Endodermal cell (in vitro differentiated cells): ENCODE data around the gene SUPT3H. TPM values are rescaled to one million over a fixed set of nuclear protein-coding genes. Genes with fewer than 3 reads are reported as not detected.

ENCODE experiments used
- DNase-seq: peaks from one replicate; pipeline ENCODE4 v3.0.0-alpha.2; 2017
- H3K27ac ChIP-seq: 2 replicates; pipeline ENCODE4 v1.5.1; 2013; ENCODE audit warnings: mild to moderate bottlenecking, low read depth, low read length, moderate library complexity
- H3K27me3 ChIP-seq: 2 replicates; pipeline ENCODE4 v1.6.1; 2013; ENCODE audit warnings: mild to moderate bottlenecking, low read length, moderate library complexity; ENCODE audit not compliant: insufficient read depth, control insufficient read depth, poor library complexity, severe bottlenecking
- H3K36me3 ChIP-seq: 2 replicates; pipeline ENCODE4 v1.7.0; 2013; ENCODE audit warnings: mild to moderate bottlenecking, low read length, moderate library complexity; ENCODE audit not compliant: control insufficient read depth, insufficient read depth
- H3K4me1 ChIP-seq: one replicate; pipeline ENCODE4 v1.7.0; 2013; ENCODE audit warnings: low read length; ENCODE audit not compliant: control insufficient read depth, insufficient read depth
- H3K4me3 ChIP-seq: 2 replicates; pipeline ENCODE4 v1.5.1; 2013; ENCODE audit warnings: mild to moderate bottlenecking, low read length, moderate library complexity
- H3K9ac ChIP-seq: 2 replicates; pipeline ENCODE4 v1.6.1; 2013; ENCODE audit warnings: mild to moderate bottlenecking, low read length, moderate library complexity; ENCODE audit not compliant: poor library complexity, severe bottlenecking; ENCODE audit errors: extremely low read depth
- H3K9me3 ChIP-seq: 2 replicates; pipeline ENCODE4 v1.6.1; 2013; ENCODE audit warnings: mild to moderate bottlenecking, low read length, moderate library complexity; ENCODE audit not compliant: control insufficient read depth
- H3K27ac Mint-ChIP-seq: 2 replicates; pipeline ENCODE4 v1.8.0; 2020; ENCODE audit warnings: mixed read lengths
- H3K27me3 Mint-ChIP-seq: 2 replicates; pipeline ENCODE4 v1.8.0; 2021; ENCODE audit warnings: mild to moderate bottlenecking, mixed read lengths; ENCODE audit not compliant: insufficient read depth
- H3K36me3 Mint-ChIP-seq: 2 replicates; pipeline ENCODE4 v1.8.0; 2020; ENCODE audit warnings: low read depth, mixed read lengths
- H3K4me1 Mint-ChIP-seq: 2 replicates; pipeline ENCODE4 v1.8.0; 2020; ENCODE audit warnings: mixed read lengths
- H3K4me3 Mint-ChIP-seq: 2 replicates; pipeline ENCODE4 v1.8.0; 2020; ENCODE audit warnings: mild to moderate bottlenecking, moderate library complexity, mixed read lengths
- H3K9me3 Mint-ChIP-seq: 2 replicates; pipeline ENCODE4 v1.8.0; 2020; ENCODE audit warnings: mild to moderate bottlenecking, mixed read lengths
- WGBS, 2 experiments: methylation state at CpG; one replicate each; pipeline versions ENCODE4 v1.1.5 to v1.1.7; 2013; ENCODE audit warnings: missing lambda C conversion rate in 2 of 2, mixed read lengths in 1 of 2; ENCODE audit not compliant: insufficient coverage in 1 of 2, insufficient read length in 1 of 2; 5-methylcytosine and 5-hydroxymethylcytosine counted together
- total RNA-seq, 2 donors: library from RNA; stranded (reverse); fragmentation: NEBNext Ultra II Directional in 1 of 2; extraction: Animal tissue kit (Norgen Biotek cat#: 25700) in 1 of 2; gene quantifications; 2 replicates in 1 of 2; 3 replicates in 1 of 2; pipeline ENCODE4 v1.2.1, GENCODE V29; 2021
- TF ChIP-seq, protein P1 (sequence below): fragments of 200-600 bp; sonication (generic); conservative IDR thresholded peaks from 2 replicates; pipeline ENCODE4 v1.5.0; 2021; ENCODE audit warnings: antibody characterized with exemption, mild to moderate bottlenecking

Gene SUPT3H
- total RNA-seq, 2 donors from 2014 or later: 32.4 to 34.7 TPM

DNA sequence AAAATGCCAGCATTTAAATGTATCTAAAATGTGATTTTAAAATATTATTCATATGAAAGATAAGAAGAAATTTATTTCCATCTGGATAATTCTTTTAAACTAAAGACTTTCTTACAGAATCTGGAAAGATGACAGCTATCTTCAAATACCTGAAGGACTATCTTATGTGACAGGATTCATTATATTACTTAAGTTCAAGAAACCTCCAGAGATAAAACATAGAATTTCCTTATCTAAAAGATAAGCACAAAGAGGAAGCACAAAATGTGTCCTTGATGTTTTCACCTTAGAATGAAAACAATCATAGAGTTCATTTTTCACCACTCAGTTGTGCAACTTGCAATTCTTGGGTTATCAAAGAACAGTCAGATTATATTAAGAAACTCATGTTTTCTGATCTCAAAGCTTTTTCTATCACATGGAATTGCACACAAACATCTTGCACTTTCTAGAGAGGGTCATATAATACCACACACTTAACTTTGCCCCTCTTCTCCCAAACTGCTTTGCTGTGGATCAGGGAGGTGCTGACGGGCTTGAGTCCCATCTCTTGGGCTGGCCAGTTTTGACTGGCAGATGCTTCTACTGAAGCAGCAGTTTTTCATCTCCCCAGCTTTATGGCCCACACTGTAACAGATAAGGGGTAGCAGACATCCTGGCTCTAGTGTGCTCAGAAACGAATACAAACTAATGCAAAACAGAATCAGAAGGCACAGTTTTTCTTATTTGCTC lies 522.9 kb downstream of the SUPT3H start:
- peaks cover 9% of the 10 kb centered on the region for H3K4me1 Mint-ChIP-seq
- H3K4me1 ChIP-seq: peaks cover 4% of the 10 kb centered on the region
- no peaks in the 10 kb centered on the region for H3K27me3 Mint-ChIP-seq
- WGBS, 2 experiments: 90 to 94% methylated on average over 2 of the region's 2 CpGs
- H3K9me3 Mint-ChIP-seq: peaks cover 1% of the 10 kb centered on the region
- no peak overlapping the region for H3K4me3 ChIP-seq
- H3K27ac ChIP-seq: no peak overlapping the region
- no peaks in the 10 kb centered on the region for H3K36me3 ChIP-seq
- H3K4me3 Mint-ChIP-seq: no peak overlapping the region
- no peaks in the 10 kb centered on the region for H3K9me3 ChIP-seq
- H3K27ac Mint-ChIP-seq: no peak overlapping the region
- no peaks in the 10 kb centered on the region for H3K27me3 ChIP-seq
- no peak for DNase-seq
- no peak overlapping the region for H3K9ac ChIP-seq
- H3K36me3 Mint-ChIP-seq: no peaks in the 10 kb centered on the region
- TF ChIP-seq, protein P1, sequence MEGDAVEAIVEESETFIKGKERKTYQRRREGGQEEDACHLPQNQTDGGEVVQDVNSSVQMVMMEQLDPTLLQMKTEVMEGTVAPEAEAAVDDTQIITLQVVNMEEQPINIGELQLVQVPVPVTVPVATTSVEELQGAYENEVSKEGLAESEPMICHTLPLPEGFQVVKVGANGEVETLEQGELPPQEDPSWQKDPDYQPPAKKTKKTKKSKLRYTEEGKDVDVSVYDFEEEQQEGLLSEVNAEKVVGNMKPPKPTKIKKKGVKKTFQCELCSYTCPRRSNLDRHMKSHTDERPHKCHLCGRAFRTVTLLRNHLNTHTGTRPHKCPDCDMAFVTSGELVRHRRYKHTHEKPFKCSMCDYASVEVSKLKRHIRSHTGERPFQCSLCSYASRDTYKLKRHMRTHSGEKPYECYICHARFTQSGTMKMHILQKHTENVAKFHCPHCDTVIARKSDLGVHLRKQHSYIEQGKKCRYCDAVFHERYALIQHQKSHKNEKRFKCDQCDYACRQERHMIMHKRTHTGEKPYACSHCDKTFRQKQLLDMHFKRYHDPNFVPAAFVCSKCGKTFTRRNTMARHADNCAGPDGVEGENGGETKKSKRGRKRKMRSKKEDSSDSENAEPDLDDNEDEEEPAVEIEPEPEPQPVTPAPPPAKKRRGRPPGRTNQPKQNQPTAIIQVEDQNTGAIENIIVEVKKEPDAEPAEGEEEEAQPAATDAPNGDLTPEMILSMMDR: no peak

DNA sequence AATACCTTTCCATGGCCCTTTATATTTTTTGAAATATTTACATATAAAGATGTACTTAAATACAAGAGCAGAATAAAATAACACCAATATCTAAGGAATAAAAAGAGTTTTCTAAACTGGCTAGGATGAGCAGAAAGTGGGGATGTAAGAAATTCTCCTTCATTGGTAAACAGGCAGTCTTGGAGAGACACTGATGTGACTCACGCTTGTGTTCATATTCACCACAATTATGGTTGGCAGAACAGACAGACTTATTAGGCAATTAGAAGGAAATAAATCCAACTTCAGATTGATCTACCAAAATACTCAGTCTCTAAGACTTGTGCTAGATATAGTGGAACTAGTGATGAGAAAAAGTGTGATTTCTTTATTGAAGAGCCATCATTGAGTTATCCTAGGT lies 526.6 kb downstream of the SUPT3H start:
- Mint-ChIP-seq H3K4me1 (peaks cover 9% of the 10 kb centered on the region), H3K9me3 (no peaks in the 10 kb centered on the region), H3K4me3 (no peak overlapping the region), H3K27me3 (no peaks in the 10 kb centered on the region), H3K27ac (no peak overlapping the region), H3K36me3 (no peaks in the 10 kb centered on the region)
- no peaks in the 10 kb centered on the region for H3K27me3 ChIP-seq
- H3K27ac ChIP-seq: no peak overlapping the region
- H3K4me3 ChIP-seq: no peak overlapping the region
- no peak overlapping the region for H3K9ac ChIP-seq
- H3K36me3 ChIP-seq: no peaks in the 10 kb centered on the region
- TF ChIP-seq, protein P1: no peak
- no peaks in the 10 kb centered on the region for H3K9me3 ChIP-seq
- peaks cover 4% of the 10 kb centered on the region for H3K4me1 ChIP-seq
- 88 to 100% methylated on average over 1 of the region's 1 CpG for WGBS, 2 experiments
- no peak for DNase-seq

DNA sequence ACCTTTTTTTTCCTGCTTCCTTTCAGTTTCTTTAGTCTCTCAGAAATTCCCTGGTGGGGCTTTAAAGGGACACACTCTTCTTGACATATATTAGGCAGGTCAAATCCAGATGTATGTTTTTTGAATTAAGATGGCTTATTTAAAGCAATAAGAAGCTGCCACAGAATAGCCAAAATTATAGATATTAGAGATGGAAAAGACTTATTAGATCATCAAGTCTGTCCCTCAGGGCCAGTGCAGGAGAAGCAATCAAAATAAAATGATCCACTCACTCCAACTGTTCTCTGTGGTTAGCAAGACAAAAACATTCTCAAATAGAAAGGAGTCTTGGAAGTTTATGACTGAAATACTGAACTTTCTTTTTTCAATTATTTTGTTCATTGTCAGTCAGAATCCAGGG lies 527.4 kb downstream of the SUPT3H start:
- Mint-ChIP-seq H3K27me3 (no peaks in the 10 kb centered on the region), H3K4me1 (peaks cover 9% of the 10 kb centered on the region)

More for the DNA sequence above, 527.4 kb downstream of the SUPT3H start:
- TF ChIP-seq, protein P1: no peak
- DNase-seq: no peak
- Histone ChIP-seq H3K27ac (no peak overlapping the region), H3K9me3 (no peaks in the 10 kb centered on the region), H3K27me3 (no peaks in the 10 kb centered on the region), H3K4me3 (no peak overlapping the region), H3K9ac (no peak overlapping the region), H3K36me3 (no peaks in the 10 kb centered on the region), H3K4me1 (peaks cover 4% of the 10 kb centered on the region)
- Mint-ChIP-seq H3K9me3 (no peaks in the 10 kb centered on the region), H3K4me3 (no peak overlapping the region), H3K36me3 (no peaks in the 10 kb centered on the region), H3K27ac (no peak overlapping the region)
